ENCODE data around the gene IL10RA. TPM values are rescaled to one million over a fixed set of nuclear protein-coding genes. Genes with fewer than 3 reads are reported as not detected.

IL10RA gene
- total and polyA plus RNA-seq, 2 experiments from 2014 or later = 0.10 TPM; not detected in 1

DNA sequence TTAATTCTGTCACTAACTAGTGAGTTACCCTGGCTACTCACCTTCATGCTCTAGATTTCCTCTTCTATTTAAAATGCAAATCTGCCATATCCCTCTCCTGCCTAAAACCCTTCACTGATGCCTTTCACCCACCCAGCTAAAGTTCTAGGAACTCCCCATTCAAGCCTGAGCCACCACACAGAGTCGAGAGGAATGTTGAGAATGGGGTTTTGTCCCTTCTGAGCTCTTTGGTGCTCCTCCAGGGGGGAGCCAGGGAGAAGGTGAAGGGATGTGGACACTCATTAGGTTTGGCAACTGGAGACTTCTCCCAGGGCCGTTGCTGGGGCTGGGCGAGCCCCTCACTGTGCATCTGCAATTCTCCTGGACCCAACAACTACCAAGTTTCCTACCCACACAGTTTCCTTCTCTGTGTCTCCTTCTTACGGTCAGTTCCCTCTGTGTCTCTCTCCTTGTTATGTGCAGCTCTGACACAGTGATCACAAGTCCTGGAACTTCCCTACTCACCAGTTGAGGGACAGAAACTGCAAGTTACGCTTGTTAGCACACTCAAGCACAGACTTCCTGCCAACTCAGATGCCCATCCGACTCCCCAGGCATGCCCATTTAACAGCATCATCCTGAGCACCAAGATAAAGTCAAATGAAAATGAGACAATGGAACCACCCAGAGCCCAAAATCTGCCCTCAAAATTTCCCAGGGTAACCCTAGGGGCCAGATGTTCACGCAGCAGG lies 6.5 kb upstream of the IL10RA start:
- H3K27ac ChIP-seq (ENCODE audit: low read depth) = no peak overlapping the region
- Mint-ChIP-seq H3K9me3 (peaks cover 5% of the 10 kb centered on the region; the same call in 1 of the 3 replicates), H3K27ac (no peak overlapping the region), H3K27me3 (ENCODE audit: insufficient read depth, low read depth, poor library complexity) (peaks cover 18% of the 10 kb centered on the region), H3K4me1 (peaks cover 3% of the 10 kb centered on the region; the same call in 2 of the 3 replicates), H3K36me3 (ENCODE audit: low read depth) (no peaks in the 10 kb centered on the region), H3K4me3 (no peak overlapping the region)
- DNase-seq (ENCODE audit: low spot score) = no peak
- no peaks in the 10 kb centered on the region for H3K79me2 ChIP-seq (replicated peaks; ENCODE audit: insufficient read depth)
- no peaks in the 10 kb centered on the region for H3K9me2 ChIP-seq (ENCODE audit: insufficient read depth)
- H3K4me3 ChIP-seq = no peak overlapping the region
- H3F3A ChIP-seq (replicated peaks; ENCODE audit: low read depth) = no peaks in the 10 kb centered on the region
- no peaks in the 10 kb centered on the region for H3K4me1 ChIP-seq (ENCODE audit: insufficient read depth)
- no peak overlapping the region for H3K4me2 ChIP-seq
- no peaks in the 10 kb centered on the region for H4K20me1 ChIP-seq (replicated peaks; ENCODE audit: insufficient read depth)
- no peak for ATAC-seq
- no peaks in the 10 kb centered on the region for H3K36me3 ChIP-seq (ENCODE audit: insufficient read depth)
- no peaks in the 10 kb centered on the region for H3K27me3 ChIP-seq (ENCODE audit: insufficient read depth)
- no peak overlapping the region for H2AFZ ChIP-seq
- TF ChIP-seq, protein P1, sequence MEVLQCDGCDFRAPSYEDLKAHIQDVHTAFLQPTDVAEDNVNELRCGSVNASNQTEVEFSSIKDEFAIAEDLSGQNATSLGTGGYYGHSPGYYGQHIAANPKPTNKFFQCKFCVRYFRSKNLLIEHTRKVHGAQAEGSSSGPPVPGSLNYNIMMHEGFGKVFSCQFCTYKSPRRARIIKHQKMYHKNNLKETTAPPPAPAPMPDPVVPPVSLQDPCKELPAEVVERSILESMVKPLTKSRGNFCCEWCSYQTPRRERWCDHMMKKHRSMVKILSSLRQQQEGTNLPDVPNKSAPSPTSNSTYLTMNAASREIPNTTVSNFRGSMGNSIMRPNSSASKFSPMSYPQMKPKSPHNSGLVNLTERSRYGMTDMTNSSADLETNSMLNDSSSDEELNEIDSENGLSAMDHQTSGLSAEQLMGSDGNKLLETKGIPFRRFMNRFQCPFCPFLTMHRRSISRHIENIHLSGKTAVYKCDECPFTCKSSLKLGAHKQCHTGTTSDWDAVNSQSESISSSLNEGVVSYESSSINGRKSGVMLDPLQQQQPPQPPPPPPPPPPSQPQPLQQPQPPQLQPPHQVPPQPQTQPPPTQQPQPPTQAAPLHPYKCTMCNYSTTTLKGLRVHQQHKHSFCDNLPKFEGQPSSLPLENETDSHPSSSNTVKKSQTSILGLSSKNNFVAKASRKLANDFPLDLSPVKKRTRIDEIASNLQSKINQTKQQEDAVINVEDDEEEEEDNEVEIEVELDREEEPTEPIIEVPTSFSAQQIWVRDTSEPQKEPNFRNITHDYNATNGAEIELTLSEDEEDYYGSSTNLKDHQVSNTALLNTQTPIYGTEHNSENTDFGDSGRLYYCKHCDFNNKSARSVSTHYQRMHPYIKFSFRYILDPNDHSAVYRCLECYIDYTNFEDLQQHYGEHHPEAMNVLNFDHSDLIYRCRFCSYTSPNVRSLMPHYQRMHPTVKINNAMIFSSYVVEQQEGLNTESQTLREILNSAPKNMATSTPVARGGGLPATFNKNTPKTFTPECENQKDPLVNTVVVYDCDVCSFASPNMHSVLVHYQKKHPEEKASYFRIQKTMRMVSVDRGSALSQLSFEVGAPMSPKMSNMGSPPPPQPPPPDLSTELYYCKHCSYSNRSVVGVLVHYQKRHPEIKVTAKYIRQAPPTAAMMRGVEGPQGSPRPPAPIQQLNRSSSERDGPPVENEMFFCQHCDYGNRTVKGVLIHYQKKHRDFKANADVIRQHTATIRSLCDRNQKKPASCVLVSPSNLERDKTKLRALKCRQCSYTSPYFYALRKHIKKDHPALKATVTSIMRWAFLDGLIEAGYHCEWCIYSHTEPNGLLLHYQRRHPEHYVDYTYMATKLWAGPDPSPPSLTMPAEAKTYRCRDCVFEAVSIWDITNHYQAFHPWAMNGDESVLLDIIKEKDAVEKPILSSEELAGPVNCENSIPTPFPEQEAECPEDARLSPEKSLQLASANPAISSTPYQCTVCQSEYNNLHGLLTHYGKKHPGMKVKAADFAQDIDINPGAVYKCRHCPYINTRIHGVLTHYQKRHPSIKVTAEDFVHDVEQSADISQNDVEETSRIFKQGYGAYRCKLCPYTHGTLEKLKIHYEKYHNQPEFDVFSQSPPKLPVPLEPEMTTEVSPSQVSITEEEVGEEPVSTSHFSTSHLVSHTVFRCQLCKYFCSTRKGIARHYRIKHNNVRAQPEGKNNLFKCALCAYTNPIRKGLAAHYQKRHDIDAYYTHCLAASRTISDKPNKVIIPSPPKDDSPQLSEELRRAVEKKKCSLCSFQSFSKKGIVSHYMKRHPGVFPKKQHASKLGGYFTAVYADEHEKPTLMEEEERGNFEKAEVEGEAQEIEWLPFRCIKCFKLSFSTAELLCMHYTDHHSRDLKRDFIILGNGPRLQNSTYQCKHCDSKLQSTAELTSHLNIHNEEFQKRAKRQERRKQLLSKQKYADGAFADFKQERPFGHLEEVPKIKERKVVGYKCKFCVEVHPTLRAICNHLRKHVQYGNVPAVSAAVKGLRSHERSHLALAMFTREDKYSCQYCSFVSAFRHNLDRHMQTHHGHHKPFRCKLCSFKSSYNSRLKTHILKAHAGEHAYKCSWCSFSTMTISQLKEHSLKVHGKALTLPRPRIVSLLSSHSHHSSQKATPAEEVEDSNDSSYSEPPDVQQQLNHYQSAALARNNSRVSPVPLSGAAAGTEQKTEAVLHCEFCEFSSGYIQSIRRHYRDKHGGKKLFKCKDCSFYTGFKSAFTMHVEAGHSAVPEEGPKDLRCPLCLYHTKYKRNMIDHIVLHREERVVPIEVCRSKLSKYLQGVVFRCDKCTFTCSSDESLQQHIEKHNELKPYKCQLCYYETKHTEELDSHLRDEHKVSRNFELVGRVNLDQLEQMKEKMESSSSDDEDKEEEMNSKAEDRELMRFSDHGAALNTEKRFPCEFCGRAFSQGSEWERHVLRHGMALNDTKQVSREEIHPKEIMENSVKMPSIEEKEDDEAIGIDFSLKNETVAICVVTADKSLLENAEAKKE (CRISPR knock-in tag; IDR thresholded peaks at IDR 0.05) = no peak
- no peak for TF ChIP-seq JUNB (IDR thresholded peaks at IDR 0.05; ENCODE audit: unreplicated experiment)
- no peak for TF ChIP-seq ZNF114 (CRISPR knock-in tag; IDR thresholded peaks at IDR 0.05)
- no peak for TF ChIP-seq NANOG (IDR thresholded peaks at IDR 0.05; ENCODE audit: borderline replicate concordance)
- TF ChIP-seq, protein P2, sequence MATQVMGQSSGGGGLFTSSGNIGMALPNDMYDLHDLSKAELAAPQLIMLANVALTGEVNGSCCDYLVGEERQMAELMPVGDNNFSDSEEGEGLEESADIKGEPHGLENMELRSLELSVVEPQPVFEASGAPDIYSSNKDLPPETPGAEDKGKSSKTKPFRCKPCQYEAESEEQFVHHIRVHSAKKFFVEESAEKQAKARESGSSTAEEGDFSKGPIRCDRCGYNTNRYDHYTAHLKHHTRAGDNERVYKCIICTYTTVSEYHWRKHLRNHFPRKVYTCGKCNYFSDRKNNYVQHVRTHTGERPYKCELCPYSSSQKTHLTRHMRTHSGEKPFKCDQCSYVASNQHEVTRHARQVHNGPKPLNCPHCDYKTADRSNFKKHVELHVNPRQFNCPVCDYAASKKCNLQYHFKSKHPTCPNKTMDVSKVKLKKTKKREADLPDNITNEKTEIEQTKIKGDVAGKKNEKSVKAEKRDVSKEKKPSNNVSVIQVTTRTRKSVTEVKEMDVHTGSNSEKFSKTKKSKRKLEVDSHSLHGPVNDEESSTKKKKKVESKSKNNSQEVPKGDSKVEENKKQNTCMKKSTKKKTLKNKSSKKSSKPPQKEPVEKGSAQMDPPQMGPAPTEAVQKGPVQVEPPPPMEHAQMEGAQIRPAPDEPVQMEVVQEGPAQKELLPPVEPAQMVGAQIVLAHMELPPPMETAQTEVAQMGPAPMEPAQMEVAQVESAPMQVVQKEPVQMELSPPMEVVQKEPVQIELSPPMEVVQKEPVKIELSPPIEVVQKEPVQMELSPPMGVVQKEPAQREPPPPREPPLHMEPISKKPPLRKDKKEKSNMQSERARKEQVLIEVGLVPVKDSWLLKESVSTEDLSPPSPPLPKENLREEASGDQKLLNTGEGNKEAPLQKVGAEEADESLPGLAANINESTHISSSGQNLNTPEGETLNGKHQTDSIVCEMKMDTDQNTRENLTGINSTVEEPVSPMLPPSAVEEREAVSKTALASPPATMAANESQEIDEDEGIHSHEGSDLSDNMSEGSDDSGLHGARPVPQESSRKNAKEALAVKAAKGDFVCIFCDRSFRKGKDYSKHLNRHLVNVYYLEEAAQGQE (IDR thresholded peaks at IDR 0.05; ENCODE audit: unreplicated experiment) = no peak
- TF ChIP-seq EZH2 (IDR thresholded peaks at IDR 0.05; ENCODE audit: low read depth, unreplicated experiment) = no peak
- TF ChIP-seq POLR2AphosphoS5 (IDR thresholded peaks at IDR 0.05; ENCODE audit: low read depth) = no peak
- TF ChIP-seq ZNF331 (CRISPR knock-in tag; IDR thresholded peaks at IDR 0.05; ENCODE audit: low read depth) = no peak
- TF ChIP-seq CREB1 (CRISPR knock-in tag; IDR thresholded peaks at IDR 0.05; ENCODE audit: low read depth) = no peak
- no peak for TF ChIP-seq EZH2phosphoT487 (IDR thresholded peaks at IDR 0.05; ENCODE audit: unreplicated experiment)
- TF ChIP-seq, protein P3, sequence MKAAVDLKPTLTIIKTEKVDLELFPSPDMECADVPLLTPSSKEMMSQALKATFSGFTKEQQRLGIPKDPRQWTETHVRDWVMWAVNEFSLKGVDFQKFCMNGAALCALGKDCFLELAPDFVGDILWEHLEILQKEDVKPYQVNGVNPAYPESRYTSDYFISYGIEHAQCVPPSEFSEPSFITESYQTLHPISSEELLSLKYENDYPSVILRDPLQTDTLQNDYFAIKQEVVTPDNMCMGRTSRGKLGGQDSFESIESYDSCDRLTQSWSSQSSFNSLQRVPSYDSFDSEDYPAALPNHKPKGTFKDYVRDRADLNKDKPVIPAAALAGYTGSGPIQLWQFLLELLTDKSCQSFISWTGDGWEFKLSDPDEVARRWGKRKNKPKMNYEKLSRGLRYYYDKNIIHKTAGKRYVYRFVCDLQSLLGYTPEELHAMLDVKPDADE (IDR thresholded peaks at IDR 0.05) = no peak
